WTC11 (cell line): ENCODE data around the gene PCDHGA9.

Experiments used
- CREM ChIP-seq: sonication (generic); formaldehyde crosslinking; IDR thresholded peaks from 2 replicates; pipeline ENCODE4 v1.8.1; 2022; ENCODE audit warnings: mild to moderate bottlenecking, missing genetic modification reagents, moderate library complexity
- FOXJ3 ChIP-seq: sonication (generic); formaldehyde crosslinking; IDR thresholded peaks from 2 replicates; pipeline ENCODE4 v1.9.0; 2021; ENCODE audit warnings: missing genetic modification reagents, mild to moderate bottlenecking, borderline replicate concordance
- IRF2 ChIP-seq: sonication (generic); formaldehyde crosslinking; IDR thresholded peaks from 2 replicates; pipeline ENCODE4 v1.8.0; 2022; ENCODE audit warnings: low read depth, missing genetic modification reagents, borderline replicate concordance
- ZNF138 ChIP-seq: sonication (generic); formaldehyde crosslinking; conservative IDR thresholded peaks from 2 replicates; pipeline ENCODE4 v1.8.1; 2022; ENCODE audit warnings: mild to moderate bottlenecking, moderate library complexity, missing genetic modification reagents
- TF ChIP-seq, protein P1 (sequence below): sonication (generic); formaldehyde crosslinking; IDR thresholded peaks from 2 replicates; pipeline ENCODE4 v1.8.0; 2022; ENCODE audit warnings: missing genetic modification reagents

DNA sequence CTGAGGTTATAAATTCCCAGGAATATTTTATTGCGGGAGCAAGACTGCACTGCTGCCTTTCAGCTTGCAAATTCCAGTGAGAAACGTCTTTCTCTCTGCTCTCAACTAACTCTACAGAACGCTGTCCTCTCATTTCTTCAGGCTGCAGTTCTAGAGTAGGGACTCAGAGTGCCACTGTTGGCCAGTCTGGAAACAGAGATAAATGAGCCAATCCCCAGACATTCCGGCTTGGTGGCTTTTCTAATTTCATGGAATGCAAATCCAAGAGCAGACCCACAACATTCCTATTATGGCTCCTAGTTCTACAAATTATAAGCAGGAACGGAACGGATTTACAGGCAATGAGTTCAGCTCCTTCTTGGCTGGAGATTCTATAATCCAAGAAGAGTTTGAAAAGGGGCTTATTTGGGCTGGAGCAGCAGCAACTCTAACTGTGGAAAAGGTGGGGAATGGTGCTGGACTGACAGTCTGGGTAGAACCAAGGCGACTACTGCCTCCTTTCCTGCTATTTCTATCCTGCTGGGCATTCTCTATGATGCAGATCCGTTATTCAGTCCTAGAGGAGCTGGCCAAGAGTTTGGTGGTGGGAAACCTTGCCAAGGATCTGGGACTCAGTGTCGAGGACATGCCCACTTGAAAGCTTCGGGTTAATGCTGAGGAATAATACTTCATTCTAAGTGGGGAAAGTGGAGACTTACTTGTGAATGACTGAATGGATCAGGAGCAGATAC, 37.0 kb downstream of the PCDHGA9 start:
- TF ChIP-seq CREM (CRISPR knock-in tag) (no peak), IRF2 (CRISPR knock-in tag) (no peak), ZNF138 (no peak), FOXJ3 (CRISPR knock-in tag) (no peak)
- TF ChIP-seq, protein P1, sequence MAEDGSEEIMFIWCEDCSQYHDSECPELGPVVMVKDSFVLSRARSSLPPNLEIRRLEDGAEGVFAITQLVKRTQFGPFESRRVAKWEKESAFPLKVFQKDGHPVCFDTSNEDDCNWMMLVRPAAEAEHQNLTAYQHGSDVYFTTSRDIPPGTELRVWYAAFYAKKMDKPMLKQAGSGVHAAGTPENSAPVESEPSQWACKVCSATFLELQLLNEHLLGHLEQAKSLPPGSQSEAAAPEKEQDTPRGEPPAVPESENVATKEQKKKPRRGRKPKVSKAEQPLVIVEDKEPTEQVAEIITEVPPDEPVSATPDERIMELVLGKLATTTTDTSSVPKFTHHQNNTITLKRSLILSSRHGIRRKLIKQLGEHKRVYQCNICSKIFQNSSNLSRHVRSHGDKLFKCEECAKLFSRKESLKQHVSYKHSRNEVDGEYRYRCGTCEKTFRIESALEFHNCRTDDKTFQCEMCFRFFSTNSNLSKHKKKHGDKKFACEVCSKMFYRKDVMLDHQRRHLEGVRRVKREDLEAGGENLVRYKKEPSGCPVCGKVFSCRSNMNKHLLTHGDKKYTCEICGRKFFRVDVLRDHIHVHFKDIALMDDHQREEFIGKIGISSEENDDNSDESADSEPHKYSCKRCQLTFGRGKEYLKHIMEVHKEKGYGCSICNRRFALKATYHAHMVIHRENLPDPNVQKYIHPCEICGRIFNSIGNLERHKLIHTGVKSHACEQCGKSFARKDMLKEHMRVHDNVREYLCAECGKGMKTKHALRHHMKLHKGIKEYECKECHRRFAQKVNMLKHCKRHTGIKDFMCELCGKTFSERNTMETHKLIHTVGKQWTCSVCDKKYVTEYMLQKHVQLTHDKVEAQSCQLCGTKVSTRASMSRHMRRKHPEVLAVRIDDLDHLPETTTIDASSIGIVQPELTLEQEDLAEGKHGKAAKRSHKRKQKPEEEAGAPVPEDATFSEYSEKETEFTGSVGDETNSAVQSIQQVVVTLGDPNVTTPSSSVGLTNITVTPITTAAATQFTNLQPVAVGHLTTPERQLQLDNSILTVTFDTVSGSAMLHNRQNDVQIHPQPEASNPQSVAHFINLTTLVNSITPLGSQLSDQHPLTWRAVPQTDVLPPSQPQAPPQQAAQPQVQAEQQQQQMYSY (CRISPR knock-in tag): no peak
